Left colon (tissue), 2 donors: Measurements from ENCODE around the gene ZNF45. TPM values are rescaled to one million over a fixed set of nuclear protein-coding genes. Genes with fewer than 3 reads are reported as not detected.
A peak's percentile ranks its signal among the peaks of the same experiment; 100 is the strongest.
"Not testable (repeated sequence)": the region's sequence is repeated elsewhere in the genome, so short reads cannot be mapped to it uniquely, and the experiment has no call there.

Experiments
- ATAC-seq: fragments of 200-7000 bp; cut with Tn5 transposase; one replicate; pipeline ENCODE4 v1.9.1; 2020; ENCODE audit warnings: mild to moderate bottlenecking, moderate library complexity
- DNase-seq, 2 donors: peaks; one replicate each; pipeline ENCODE4 v3.0.0-alpha.2; 2020
- intact Hi-C, 2 donors: fragments of 100-400 bp; cut with DNase I in 1 of 2; cut with micrococcal nuclease in 1 of 2; formaldehyde crosslinking; loops; one replicate each; pipeline versions ENCODE4 v1.11.2 to v1.14.0; 2022; cut with DNase I, micrococcal nuclease
- long read RNA-seq: library from polyadenylated mRNA; unstranded; transcript quantifications from one replicate; pipeline ENCODE4 v2.0.0, GENCODE V29; 2021
- total RNA-seq, 2 donors: library from RNA; stranded (reverse); fragmentation: NEBNext Ultra II Directional; extraction: Animal tissue kit (Norgen Biotek cat#: 25700); gene quantifications; one replicate each; pipeline ENCODE4 v1.2.1, GENCODE V29; 2021
- donor health status: DM: no; HTN: no; CAD: no.
- donor health status: DM: yes; HTN: yes; CAD: no.

Gene ZNF45
- 1 to 10 TPM; 8.9 to 9.2 TPM for total RNA-seq
- long read RNA-seq, partial matches to known transcripts: 0 of 15 reads
- long read RNA-seq, other reads (novel, unspliced or antisense): 15 of 15 reads

DNA sequence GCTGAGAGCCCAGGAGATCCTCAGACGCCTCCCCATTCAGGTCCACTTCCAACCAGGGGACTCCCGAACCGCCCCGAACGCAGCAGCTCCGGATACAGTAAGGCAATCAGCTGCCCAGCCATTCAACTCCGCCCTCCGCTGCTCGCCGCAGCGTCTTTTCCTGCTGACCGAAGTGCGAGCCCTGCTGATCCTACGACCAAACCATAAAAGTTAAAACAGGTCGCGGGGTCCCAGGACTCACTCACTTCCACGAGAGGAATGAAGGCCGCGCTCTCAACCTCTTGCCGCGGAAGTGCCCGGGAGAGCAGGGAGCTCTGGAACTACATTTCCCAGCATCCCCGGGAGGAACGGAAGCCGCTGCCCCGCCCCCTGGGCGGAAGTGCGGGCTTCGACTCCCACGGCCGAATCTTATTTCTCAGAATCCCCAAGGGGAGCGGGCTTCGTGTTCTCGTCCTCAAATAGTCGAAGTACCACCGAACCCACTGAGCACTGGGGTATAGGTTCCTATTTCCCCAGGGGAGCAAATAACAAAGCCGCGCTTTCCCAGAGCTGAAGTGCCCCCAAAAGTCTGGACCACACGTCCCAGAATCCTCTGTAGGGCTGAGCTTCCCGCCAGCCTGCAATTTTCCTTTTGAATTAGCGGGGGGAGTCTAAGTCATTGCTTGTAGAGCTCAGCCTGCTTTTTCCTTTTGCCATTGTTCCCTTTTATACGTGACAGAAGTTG, at the start of gene ZNF45:
Gene ZNF45 (minus strand): TSS at position 298 of the 724 bp plus-strand sequence. CDS start 13,097 bp downstream, outside the sequence.
- DNase-seq (peak; percentile 86 to 89), ATAC-seq (peak; percentile 99)
- intact Hi-C loops: no loop called here

DNA sequence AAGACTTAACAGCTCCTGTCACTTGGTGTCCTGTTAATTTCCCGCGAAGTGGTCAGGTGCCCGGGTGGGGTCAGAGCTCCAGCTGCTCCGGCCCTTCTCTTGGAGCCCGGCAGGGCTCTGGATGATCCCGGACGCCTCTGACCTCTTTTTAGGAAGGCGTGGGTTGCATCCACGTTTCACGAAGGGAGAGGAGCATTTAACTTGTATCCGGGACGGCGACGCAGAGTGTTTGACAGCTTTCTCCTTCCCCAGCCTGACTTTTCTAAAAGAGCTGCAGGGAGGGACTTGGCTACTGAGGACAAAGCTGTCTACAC, 49.6 kb upstream of the ZNF45 start:
- peak; percentile 45 for ATAC-seq
- intact Hi-C loops: loop anchor here in 1 of 2 donors (2.0 kb wide), 1 partner anchor 66 kb away; no protein-coding TSS in a partner anchor
- DNase-seq: peak in 1 of 2 donors; percentile 19

DNA sequence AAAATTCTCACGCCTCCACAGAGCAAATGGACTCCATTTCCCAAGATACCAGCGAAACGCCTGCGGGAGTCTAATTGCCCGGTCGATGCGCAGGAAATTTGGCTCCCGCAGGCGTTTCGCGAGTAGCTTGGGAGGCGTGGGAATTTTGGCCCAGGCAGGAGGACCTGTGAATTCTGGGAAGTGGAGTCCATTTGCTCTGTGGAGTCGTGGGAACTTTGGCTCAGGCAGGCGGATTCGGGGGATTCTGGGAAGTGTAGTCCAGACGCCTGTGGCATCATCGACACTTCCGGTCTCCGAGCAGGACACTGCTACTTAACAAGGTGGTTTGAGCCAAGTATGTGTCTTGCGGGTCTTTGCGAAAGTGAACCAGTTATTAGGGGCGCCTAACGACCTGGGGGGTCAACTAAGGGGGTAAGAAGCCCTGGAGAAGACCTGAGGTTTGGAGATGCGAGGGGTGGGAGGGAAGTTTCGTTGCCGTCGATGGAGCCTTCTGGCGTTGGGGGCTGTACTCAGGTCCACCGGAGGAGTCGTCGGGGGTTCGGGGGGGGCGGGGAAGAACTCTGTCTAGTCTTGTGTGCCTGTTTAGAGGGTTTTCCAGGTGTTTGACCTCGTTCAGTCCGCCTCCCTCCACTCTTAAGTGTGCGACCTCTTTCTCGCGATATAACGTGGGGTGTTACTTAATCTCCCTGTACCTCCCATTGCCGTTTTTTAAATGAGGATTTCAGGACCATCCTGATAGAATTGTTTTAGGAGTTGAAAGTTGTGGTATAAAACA, 49.0 kb upstream of the ZNF45 start, which contains the start of gene ZNF155:
Gene ZNF155 (plus strand): TSS at position 277 of the 775 bp plus-strand sequence. CDS start 4,356 bp downstream, outside the sequence.
- peak; percentile 100 for ATAC-seq
- intact Hi-C loops: loop anchor here in 1 of 2 donors (2.0 kb wide), 1 partner anchor 67 kb away; no protein-coding TSS in a partner anchor
- peak; percentile 84 to 95 for DNase-seq

DNA sequence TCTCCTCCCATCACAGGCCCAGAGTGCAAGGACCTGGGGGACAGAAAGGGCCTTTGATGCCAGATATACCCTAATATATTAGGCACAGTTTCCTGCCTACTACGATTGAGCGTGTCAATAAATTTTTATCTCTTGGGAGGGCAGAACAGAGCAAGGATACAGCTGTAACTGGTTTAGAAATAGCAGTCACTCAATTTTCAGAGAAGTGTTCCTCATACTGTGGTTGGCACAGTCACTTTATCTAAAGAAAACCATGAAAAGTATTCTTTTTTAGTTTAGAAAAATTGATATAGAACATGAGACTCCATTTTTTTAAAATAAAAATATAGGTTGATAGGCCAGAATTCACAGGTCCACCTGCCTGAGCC, 48.4 kb upstream of the ZNF45 start:
- DNase-seq (no peak), ATAC-seq (no peak)
- intact Hi-C loops: no loop called here

DNA sequence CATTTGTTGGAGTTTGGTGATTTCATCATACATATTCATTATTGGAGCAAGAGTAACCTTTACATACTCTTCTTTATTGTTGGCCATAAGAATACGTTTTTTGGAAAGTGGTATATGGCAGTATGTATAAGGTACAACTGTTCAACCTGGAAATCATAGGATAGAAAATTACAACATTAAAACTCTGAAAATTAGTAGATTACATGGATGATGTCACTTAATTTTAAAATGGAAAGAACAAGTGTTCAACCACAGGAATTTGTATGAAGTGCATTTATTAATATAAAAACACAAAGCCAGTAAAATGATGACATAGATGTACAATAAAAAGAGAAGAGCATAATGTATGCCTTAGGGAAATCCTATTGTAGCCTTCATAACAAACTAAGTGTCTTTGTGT, 41.6 kb upstream of the ZNF45 start:
- DNase-seq (no peak), ATAC-seq (no peak)
- intact Hi-C loops: no loop called here

DNA sequence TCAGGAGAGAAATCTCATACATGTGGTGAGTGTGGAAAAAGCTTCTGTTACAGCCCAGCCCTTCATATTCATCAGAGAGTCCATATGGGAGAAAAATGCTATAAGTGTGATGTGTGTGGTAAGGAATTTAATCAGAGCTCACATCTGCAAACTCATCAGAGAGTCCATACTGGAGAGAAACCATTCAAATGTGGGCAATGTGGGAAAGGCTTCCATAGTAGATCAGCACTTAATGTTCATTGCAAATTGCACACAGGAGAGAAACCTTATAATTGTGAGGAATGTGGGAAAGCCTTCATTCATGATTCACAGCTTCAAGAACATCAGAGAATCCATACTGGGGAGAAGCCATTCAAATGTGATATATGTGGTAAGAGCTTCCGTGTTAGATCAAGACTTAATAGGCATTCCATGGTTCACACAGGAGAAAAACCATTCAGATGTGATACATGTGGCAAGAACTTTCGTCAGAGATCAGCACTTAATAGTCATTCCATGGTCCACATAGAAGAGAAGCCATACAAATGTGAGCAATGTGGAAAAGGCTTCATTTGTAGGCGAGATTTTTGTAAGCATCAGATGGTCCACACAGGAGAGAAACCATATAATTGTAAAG, 31.1 kb upstream of the ZNF45 start:
- intact Hi-C loops: no loop called here
- ATAC-seq (no peak), DNase-seq (no peak)

DNA sequence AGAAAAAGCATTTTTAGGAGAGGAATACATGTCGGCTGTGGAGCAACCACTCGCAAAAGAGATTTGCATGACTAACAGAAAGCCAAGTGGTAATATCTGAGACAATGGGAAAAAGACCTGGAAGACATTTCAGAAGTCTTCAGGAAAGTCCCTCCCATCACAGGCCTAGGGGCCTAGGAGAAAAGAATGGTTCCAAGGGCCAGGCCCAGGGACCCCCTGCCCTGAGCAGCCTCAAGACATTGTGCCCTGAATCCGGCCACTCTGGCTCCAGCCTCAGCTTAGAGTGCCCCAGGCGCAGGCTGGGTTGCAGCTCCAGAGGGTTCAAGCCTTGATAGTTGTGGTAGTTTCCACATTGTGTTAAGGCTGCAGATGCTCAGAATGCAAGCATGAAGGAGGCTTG, 25.3 kb upstream of the ZNF45 start:
- intact Hi-C loops: no loop called here
- ATAC-seq (no peak), DNase-seq (no peak)

DNA sequence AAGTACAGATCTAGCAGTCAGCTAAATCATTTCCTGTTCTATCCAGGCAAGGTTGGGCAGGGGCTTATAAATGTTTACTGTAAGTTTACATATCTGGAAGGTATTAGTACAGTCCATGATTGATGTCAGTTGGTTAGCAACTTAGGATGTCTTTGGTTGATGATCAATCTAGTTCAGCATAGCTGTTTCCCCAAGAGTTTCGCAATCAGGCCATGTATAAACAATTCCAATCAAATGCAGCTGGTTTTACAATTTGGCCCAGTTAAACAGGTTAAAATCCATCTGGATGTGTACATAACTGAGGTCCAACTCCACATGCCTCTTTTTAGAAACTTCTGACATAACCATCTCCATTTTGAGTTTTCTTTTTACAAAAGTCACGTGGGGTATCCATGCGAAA, 22.8 kb upstream of the ZNF45 start:
- ATAC-seq (no peak), DNase-seq (no peak)
- intact Hi-C loops: no loop called here

DNA sequence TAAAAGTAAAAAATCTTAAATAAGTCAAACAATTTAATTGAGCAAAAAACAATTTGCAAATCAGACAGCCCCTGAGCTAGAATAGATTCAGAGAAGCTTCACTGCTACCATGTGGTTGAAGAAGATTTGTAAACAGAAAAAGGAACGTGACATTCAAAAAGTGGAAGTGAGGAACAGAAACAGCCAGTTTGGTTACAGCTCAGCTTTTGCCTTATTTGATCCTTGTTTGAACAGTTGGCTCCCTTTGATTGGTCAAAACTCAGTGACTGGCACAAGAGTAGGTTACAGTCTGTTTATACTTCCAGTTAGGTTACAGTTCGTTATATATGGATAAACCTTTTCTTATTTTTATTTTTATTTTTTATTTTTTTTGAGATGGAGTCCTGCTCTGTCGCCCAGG, 21.7 kb upstream of the ZNF45 start:
- no peak for ATAC-seq
- no peak for DNase-seq
- intact Hi-C loops: no loop called here

DNA sequence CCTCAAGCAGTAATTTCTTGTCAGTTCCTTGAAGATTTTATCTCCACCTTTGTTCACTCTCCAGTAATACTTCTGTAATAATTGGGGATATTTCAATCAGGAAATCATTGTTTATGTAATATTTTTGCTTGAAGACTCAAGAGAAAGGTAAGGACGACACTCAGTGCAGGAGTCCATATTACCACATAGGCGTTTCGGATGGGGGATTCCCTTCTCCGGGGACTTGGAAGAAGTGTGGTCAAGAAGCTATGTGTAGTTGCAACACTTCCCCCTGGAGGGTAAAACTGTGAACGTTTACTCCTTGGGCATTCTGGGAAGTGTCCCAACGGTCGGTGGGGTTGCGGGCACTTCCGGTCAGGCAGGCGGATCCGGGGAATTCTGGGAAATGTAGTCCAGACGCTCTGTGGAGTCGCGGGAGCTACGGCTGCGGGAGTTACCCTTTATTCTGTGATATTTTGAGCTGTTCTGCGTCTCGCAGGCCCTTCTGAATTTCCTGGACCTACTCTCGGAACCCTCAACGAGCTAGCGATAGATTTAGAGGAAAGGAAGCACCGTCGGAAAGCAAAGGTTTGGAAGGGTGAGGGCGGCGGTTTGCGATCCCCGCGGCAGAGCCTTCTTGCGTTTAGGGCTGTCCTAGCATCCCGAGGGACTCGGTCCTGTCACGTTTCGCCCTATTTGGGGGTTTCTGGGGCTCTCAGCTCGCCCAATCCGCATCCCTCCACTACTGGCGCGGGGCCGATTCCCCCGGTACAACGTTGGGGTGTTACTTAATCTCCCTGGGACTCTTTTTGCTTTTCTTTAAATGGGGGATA, 16.0 kb upstream of the ZNF45 start, which contains the start of gene ZNF221:
Gene ZNF221 (plus strand): TSS at position 395 of the 812 bp plus-strand sequence. CDS start 11,499 bp downstream, outside the sequence.
- intact Hi-C loops: no loop called here
- ATAC-seq: peak; percentile 100

DNA sequence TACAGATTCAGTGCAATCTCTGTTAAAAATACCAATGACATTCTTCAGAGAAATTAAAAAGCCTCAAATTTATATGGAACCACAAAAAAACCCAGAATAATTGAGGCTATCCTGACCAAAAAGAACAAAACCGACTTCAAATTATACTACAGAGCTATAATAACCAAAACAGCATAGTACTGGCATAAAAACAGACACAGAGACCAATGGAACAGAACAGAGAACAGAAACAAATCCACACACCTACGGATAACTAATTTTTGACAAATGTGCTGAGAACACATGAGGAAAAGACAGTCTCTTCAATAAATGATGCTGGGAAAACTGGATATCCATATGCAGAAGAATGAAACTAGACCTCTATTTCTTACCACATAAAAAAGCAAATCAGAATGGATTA, 14.7 kb upstream of the ZNF45 start:
- intact Hi-C loops, ATAC-seq, DNase-seq: not testable (repeated sequence)

More for the DNA sequence above, 16.0 kb upstream of the ZNF45 start, which contains the start of gene ZNF221:
- DNase-seq: peak; percentile 88 to 92

DNA sequence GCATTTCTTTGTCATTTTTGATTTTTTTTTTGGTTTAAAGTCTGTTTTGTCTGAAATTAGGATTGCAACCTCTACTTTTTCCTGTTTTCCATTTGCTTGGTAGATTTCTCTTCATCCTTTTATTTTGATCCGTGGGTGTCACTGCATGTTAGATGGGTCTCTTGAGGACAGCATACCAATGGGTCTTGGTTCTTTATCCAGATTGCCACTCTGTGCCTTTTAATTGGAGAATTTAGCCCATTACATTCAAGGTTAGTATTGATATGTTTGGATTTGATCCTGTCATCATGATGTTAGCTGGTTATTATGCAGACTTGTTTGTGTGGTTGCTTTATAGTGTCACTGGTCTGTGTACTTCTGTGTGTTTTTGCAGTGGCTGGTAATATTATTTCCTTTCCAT, 12.3 kb upstream of the ZNF45 start:
- intact Hi-C loops, ATAC-seq, DNase-seq: not testable (repeated sequence)

DNA sequence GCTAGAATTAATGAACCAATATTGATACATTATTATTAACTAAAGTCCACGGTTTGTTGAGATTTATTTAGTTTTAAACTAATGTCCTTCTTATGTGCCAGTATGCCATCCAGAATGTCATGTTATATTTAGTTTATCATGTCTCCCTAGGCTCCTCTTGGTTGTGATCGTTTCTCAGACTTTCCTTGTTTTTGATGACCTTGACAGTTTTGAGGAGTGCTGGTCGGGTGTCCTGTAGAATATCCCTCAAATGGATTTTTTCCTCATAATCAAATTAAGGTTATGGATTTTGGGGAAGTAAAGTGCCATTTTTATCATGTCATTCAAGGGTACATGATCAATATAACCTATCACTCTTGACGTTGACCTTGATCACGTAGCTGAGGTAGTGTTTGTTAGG, 6.1 kb upstream of the ZNF45 start:
- ATAC-seq: no peak
- intact Hi-C loops: no loop called here
- DNase-seq: no peak

DNA sequence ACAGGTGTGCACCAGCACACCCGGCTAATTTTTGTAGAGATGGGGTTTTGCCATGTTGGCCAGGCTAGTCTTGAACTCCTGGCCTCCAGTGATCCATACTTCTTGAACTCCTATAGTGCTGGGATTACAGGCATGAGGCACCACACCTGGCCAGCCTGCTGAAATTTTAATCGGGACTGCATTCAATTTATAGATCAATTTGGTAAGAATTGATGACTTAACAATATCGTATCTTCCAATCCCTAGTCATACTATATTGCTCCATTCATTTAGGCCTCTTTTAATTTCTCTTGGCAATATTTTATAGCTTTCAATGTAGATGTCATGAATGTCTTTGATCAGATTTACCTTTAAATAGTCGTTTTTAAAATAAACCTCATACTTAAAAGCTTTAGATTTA, 5.6 kb upstream of the ZNF45 start:
- intact Hi-C loops: no loop called here
- ATAC-seq: no peak
- no peak for DNase-seq

DNA sequence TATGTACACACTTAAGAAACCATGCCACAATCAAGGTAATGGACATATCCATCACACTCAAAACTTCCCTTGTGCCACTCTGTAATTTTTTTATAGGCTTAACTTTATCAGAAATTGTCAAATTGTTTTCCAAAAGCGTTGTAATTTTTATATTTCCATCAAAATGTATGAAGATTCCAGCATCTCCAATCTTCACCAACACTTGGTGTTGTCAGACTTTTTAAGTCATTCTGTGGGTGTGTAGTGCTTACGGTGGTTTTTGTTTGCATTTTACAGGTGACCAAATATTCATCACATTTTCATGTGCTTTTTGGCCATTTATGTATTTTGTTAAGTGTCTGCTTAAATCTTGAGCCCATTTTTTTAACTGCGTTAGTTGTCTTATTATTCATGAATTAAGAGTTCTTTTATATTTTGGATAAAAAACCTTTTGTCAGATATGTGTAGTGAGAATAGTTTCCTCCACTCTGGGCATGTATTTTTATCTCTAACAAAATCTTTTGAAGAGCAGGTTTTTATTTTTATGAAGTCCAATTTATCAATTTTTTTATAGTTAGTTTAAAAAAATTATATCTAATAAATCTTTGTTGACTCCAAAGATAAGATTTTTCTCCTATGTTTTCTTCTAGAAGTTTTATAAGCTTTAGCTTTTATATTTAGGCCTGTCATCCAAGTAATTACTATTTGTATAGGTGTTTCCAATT, 4.6 kb upstream of the ZNF45 start:
- intact Hi-C loops: no loop called here
- no peak for ATAC-seq
- no peak for DNase-seq

DNA sequence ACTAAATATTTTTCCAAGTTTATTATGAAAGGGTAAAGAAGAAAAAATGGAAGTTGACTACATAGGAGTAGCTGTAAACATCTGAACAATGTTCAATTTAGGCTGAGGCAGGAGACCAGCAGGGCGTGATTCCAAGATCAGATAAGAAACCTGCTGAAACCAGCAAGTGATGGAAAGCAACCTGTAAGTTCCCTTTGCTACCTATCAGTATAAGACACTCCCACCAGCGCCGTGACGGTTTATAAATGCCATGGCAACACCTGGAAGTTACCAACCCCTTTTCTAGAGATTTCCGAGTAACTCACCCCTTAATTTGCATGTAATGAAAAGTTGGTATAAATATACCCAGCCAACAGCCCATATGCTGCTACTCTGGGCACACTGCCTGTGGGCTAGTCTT, 1.1 kb upstream of the ZNF45 start:
- intact Hi-C loops: no loop called here
- DNase-seq: peak in 1 of 2 donors; percentile 8
- ATAC-seq: no peak

DNA sequence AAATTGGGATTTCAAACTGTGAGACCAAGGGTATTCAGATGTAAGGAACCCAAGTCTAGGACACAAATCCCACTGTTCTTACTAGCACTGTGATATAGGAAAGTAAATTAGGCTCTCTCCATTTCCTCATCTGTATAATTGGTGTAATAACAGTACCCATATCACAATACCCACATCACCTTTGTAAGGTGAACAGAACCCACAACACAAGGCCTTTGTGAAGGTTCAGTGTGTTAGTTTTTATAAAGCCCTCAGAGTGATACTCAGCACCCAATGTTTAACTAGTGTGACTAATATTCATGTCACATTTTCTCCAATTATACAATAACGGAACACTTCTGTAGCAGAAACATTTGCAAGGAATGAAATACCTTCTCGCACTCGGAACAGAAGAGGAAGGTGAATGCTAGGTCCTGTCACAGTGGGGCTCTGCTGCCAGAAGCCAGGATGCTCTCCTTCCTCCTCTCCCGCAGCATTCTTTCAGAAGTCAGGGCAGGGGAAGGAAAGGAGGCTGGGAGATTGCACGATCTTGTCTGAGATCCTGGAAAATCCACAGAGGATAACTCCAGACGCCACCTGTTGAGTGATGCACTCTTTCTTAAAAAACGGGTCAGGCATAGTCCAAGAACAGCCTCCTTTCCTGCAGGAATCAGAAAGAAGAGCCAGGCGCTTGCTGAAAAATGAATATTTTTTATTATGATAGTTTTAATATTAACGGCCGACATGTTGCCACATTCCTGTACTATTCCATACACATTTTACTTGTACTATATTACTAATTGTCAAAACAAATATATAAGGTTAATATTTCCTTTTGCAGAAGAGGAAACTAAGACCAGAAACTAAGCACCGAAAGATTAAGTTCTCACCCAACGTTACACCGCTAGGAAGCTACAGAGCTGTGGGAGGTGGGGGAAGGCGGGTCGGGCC, 762 bp downstream of the ZNF45 start:
- peak; percentile 21 for ATAC-seq
- intact Hi-C loops: no loop called here
- no peak for DNase-seq
